ENCODE measurements around the gene CCDC28B. TPM values are rescaled to one million over a fixed set of nuclear protein-coding genes. Genes with fewer than 3 reads are reported as not detected.
"Not testable (repeated sequence)": the region's sequence is repeated elsewhere in the genome, so short reads cannot be mapped to it uniquely, and the experiment has no call there.

The CCDC28B gene
- total RNA-seq = 22.5 and 30.3 TPM in 2 replicates

DNA sequence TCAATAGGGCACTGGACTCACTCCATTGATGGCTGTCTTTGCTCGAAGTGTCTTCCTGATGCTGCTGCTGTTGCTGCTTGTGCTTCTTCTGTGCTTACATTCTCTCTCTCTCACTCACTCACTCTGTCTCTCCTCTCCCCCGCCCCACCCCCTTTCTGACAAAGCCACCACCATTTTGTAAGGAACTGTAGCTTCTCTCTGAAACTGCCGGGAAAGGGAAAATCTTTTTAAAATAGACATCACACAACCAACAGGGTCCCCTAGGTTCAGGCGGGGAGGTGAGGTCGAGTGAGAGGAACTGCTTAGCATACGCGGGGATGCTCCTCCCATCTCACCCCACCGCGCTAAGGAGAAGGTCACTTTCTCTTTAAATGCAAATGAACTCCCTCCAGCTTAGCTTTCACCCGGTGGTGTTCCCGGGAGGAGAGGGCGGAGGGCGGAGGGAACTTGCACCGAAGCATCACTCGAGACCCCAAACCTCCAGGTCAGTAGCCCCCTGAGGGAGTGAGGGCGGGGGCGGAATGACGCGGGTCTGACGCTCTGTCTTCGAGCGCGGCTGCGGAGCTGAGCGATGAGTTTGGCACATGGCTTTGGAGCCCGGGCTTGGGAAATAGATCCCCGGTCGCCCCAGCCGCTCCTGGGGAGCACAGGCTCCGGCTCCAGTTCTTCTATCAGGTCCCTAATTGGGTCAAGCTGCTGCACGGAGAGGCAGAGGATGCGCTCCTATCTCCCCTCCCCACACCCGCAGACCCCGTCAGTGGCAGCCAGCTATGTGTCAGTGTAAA, at the start of gene CCDC28B:
CCDC28B (plus strand) TSS at position 370 of the 785 bp plus-strand sequence. CDS start 1,341 bp downstream, outside the sequence.
- peak; percentile 78 for DNase-seq (ENCODE audit: low read depth)
- TF ChIP-seq, protein P1, sequence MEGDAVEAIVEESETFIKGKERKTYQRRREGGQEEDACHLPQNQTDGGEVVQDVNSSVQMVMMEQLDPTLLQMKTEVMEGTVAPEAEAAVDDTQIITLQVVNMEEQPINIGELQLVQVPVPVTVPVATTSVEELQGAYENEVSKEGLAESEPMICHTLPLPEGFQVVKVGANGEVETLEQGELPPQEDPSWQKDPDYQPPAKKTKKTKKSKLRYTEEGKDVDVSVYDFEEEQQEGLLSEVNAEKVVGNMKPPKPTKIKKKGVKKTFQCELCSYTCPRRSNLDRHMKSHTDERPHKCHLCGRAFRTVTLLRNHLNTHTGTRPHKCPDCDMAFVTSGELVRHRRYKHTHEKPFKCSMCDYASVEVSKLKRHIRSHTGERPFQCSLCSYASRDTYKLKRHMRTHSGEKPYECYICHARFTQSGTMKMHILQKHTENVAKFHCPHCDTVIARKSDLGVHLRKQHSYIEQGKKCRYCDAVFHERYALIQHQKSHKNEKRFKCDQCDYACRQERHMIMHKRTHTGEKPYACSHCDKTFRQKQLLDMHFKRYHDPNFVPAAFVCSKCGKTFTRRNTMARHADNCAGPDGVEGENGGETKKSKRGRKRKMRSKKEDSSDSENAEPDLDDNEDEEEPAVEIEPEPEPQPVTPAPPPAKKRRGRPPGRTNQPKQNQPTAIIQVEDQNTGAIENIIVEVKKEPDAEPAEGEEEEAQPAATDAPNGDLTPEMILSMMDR (IDR thresholded peaks at IDR 0.05; ENCODE audit: insufficient read depth, low read depth, low read length) = no peak

GRCh38 chr1:32150847-32151246, 49.5 kb upstream of the CCDC28B start:
- TF ChIP-seq, protein P1 (IDR thresholded peaks at IDR 0.05; ENCODE audit: insufficient read depth, low read depth, low read length) = no peak
- H3K4me3 ChIP-seq (ENCODE audit: low read depth, low read length) = no peak overlapping the region
- DNase-seq (ENCODE audit: low read depth) = peak; percentile 77

More for the DNA sequence above, at the start of gene CCDC28B:
- peak within 1 kb of the TSS; percentile 86 for H3K4me3 ChIP-seq (ENCODE audit: low read depth, low read length)

GRCh38 chr1:32151319-32151787, 49.0 kb upstream of the CCDC28B start:
- H3K4me3 ChIP-seq (ENCODE audit: low read depth, low read length) = no peak overlapping the region
- TF ChIP-seq, protein P1 (IDR thresholded peaks at IDR 0.05; ENCODE audit: insufficient read depth, low read depth, low read length) = no peak
- DNase-seq (ENCODE audit: low read depth) = peak; percentile 86

DNA sequence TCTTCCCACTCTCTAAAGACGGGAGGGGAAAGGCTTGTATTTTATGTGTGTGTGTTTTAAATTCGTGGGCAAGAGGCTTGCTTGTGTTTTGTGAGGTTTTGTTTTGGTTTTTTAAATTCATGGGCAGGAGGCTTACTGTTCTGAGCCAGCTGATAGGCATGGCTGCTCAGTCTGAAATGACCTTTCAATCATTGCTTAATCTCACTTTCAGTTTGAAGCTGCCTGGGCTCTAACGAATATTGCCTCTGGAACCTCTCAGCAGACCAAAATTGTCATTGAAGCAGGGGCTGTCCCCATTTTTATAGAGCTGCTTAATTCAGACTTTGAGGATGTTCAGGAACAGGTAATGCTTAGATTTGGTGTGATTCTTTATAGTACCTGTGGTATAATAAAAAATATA, 41.2 kb upstream of the CCDC28B start:
- TF ChIP-seq, protein P1 (IDR thresholded peaks at IDR 0.05; ENCODE audit: insufficient read depth, low read depth, low read length) = no peak
- H3K4me3 ChIP-seq (ENCODE audit: low read depth, low read length) = no peak overlapping the region
- DNase-seq (ENCODE audit: low read depth) = no peak

- TF ChIP-seq, protein P1 (IDR thresholded peaks at IDR 0.05; ENCODE audit: insufficient read depth, low read depth, low read length) = no peak
- no peak for DNase-seq (ENCODE audit: low read depth)
- H3K4me3 ChIP-seq (ENCODE audit: low read depth, low read length) = no peak overlapping the region
Observed at GRCh38 chr1:32163405-32163804, 37.0 kb upstream of the CCDC28B start.

DNA sequence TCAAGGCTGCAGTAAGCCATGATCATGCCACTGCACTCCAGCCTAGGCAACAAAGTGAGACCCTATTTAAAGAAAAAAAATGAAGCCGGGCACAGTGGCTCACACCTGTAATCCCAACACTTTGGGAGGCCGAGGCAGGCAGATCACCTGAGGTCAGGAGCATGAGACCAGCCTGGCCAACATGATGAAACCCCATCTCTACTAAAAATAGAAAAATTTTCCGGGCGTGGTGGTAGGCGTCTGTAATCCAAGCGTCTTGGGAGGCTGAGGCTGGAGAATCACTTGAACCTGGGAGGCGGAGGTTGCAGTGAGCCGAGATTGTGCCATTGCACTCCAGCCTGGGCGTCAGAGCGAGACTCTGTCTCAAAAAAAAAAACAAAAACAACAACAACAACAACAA, 34.8 kb upstream of the CCDC28B start:
- not testable (repeated sequence) for DNase-seq (ENCODE audit: low read depth); H3K4me3 ChIP-seq (ENCODE audit: low read depth, low read length)

- no peak overlapping the region for H3K4me3 ChIP-seq (ENCODE audit: low read depth, low read length)
- DNase-seq (ENCODE audit: low read depth) = no peak
- TF ChIP-seq, protein P1 (IDR thresholded peaks at IDR 0.05; ENCODE audit: insufficient read depth, low read depth, low read length) = no peak
Observed at GRCh38 chr1:32170991-32171390, 29.4 kb upstream of the CCDC28B start.

Measured in fibroblast of villous mesenchyme (primary cell).